Measurements from ENCODE around the gene DDX6.

GRCh38 chr11:118705111-118705741, 85.7 kb downstream of the DDX6 start:
- TF ChIP-seq EP300 (IDR thresholded peaks at IDR 0.05; ENCODE audit: borderline replicate concordance) (no peak), CEBPB (IDR thresholded peaks at IDR 0.05) (no peak), CREB1 (IDR thresholded peaks at IDR 0.05; ENCODE audit: low read depth) (no peak), REST (IDR thresholded peaks at IDR 0.05; ENCODE audit: low read depth) (no peak), EGR1 (IDR thresholded peaks at IDR 0.05) (no peak), FOXM1 (IDR thresholded peaks at IDR 0.05; ENCODE audit: borderline replicate concordance, low read depth) (no peak), YY1 (IDR thresholded peaks at IDR 0.05; ENCODE audit: low read depth) (no peak), MAX (IDR thresholded peaks at IDR 0.05) (no peak)
